CD4-positive, CD25-positive, alpha-beta regulatory T cell (primary cell): ENCODE results near the gene SLC25A19. TPM values are rescaled to one million over a fixed set of nuclear protein-coding genes. Genes with fewer than 3 reads are reported as not detected.
A peak's percentile ranks its signal among the peaks of the same experiment; 100 is the strongest.
"Not testable (repeated sequence)": the region's sequence is repeated elsewhere in the genome, so short reads cannot be mapped to it uniquely, and the experiment has no call there.

ENCODE experiments used
- ATAC-seq, 2 donors: fragments of 150-1000 bp; cut with Tn5 transposase; one replicate each; pipeline ENCODE4 v1.10.0; 2021; ENCODE audit warnings: low read depth in 2 of 2, moderate number of reproducible peaks in 2 of 2, moderate library complexity in 1 of 2
- DNase-seq, 3 donors: peaks; one replicate each; pipeline versions ENCODE4 v3.0.0 to v3.0.0-alpha.2; 2012 to 2022; ENCODE audit warnings: mixed read lengths in 1 of 3
- H3K27ac ChIP-seq: one replicate; pipeline ENCODE4 v1.7.0; 2013; ENCODE audit warnings: mild to moderate bottlenecking, low read length; ENCODE audit not compliant: insufficient read depth, poor library complexity, severe bottlenecking
- H3K27me3 ChIP-seq: one replicate; pipeline ENCODE4 v1.7.0; 2013; ENCODE audit warnings: low read length; ENCODE audit not compliant: control insufficient read depth, insufficient read depth
- H3K36me3 ChIP-seq: one replicate; pipeline ENCODE4 v1.7.0; 2013; ENCODE audit warnings: mild to moderate bottlenecking, low read length, moderate library complexity; ENCODE audit not compliant: control insufficient read depth, insufficient read depth
- H3K4me1 ChIP-seq: 2 replicates; pipeline ENCODE4 v1.7.0; 2013; ENCODE audit warnings: mild to moderate bottlenecking, low read length; ENCODE audit not compliant: insufficient read depth, control insufficient read depth, poor library complexity, severe bottlenecking
- H3K4me3 ChIP-seq: one replicate; pipeline ENCODE4 v1.7.0; 2013; ENCODE audit warnings: low read depth, mild to moderate bottlenecking, low read length, moderate library complexity
- H3K9me3 ChIP-seq, 2 experiments: 1 replicate in 1 of 2; 2 replicates in 1 of 2; pipeline ENCODE4 v1.7.0; 2013; ENCODE audit warnings: low read length in 2 of 2, mild to moderate bottlenecking in 1 of 2, moderate library complexity in 1 of 2; ENCODE audit not compliant: control insufficient read depth in 2 of 2
- H3K27ac Mint-ChIP-seq, 3 donors: one replicate each; pipeline ENCODE4 v1.8.0; 2020 to 2022; ENCODE audit warnings: mild to moderate bottlenecking in 3 of 3, mixed read lengths in 3 of 3, moderate library complexity in 2 of 3
- H3K27me3 Mint-ChIP-seq: one replicate; pipeline ENCODE4 v1.8.0; 2022; ENCODE audit warnings: mild to moderate bottlenecking, mixed read lengths
- H3K36me3 Mint-ChIP-seq: one replicate; pipeline ENCODE4 v1.8.0; 2020; ENCODE audit warnings: mixed read lengths
- H3K4me1 Mint-ChIP-seq, 4 donors: one replicate each; pipeline ENCODE4 v1.8.0; 2020 to 2022; ENCODE audit warnings: mixed read lengths in 4 of 4, mild to moderate bottlenecking in 1 of 4
- H3K4me3 Mint-ChIP-seq, 4 donors: one replicate each; pipeline ENCODE4 v1.8.0; 2020 to 2022; ENCODE audit warnings: mild to moderate bottlenecking in 4 of 4, mixed read lengths in 4 of 4, moderate library complexity in 3 of 4
- H3K9me3 Mint-ChIP-seq, 7 donors: one replicate each; pipeline ENCODE4 v1.8.0; 2020 to 2022; ENCODE audit warnings: mixed read lengths in 7 of 7, mild to moderate bottlenecking in 3 of 7, moderate library complexity in 2 of 7
- polyA plus RNA-seq, 4 donors: library from polyadenylated mRNA; unstranded; fragments of 300-500 nt; fragmentation: Illumina TruSeq; gene quantifications; one replicate each; pipeline ENCODE4 v1.2.3, GENCODE V29; 2021
- total RNA-seq: library from RNA; stranded (reverse); gene quantifications from one replicate; pipeline ENCODE4 v1.2.3, GENCODE V29; 2022

Gene SLC25A19
- total and polyA plus RNA-seq, 5 donors from 2014 or later: 15.1 to 24.9 (median 20.7) TPM

GRCh38 chr17:75287221-75287620 lies 2.0 kb downstream of the SLC25A19 start:
- Mint-ChIP-seq H3K27ac (peak overlapping the region in 2 of 3 donors; percentile 31 to 74), H3K4me3 (peak overlapping the region in 2 of 4 donors; percentile 16 to 75)

GRCh38 chr17:75285123-75285522 lies 4.1 kb downstream of the SLC25A19 start:
- Mint-ChIP-seq H3K27me3 (no peaks in the 10 kb centered on the region), H3K27ac (no peak overlapping the region), H3K9me3 (no peaks in the 10 kb centered on the region), H3K36me3 (peaks cover 11% of the 10 kb centered on the region), H3K4me1 (peaks cover 4 to 20% (median 11%) of the 10 kb centered on the region in 4 donors), H3K4me3 (peak overlapping the region in 1 of 4 donors; percentile 24)
- Histone ChIP-seq H3K27me3 (no peaks in the 10 kb centered on the region), H3K9me3 (no peaks in the 10 kb centered on the region), H3K4me1 (peaks cover 10% of the 10 kb centered on the region), H3K4me3 (no peak overlapping the region), H3K27ac (no peak overlapping the region), H3K36me3 (peaks cover 18% of the 10 kb centered on the region)
- ATAC-seq: no peak
- no peak for DNase-seq

More at GRCh38 chr17:75287221-75287620, 2.0 kb downstream of the SLC25A19 start:
- Histone ChIP-seq H3K9me3 (no peaks in the 10 kb centered on the region), H3K4me1 (peaks cover 15% of the 10 kb centered on the region), H3K27me3 (no peaks in the 10 kb centered on the region), H3K36me3 (peaks cover 14% of the 10 kb centered on the region), H3K4me3 (no peak overlapping the region), H3K27ac (no peak overlapping the region)
- Mint-ChIP-seq H3K4me1 (peaks cover 4 to 21% (median 12%) of the 10 kb centered on the region in 4 donors), H3K27me3 (no peaks in the 10 kb centered on the region), H3K36me3 (peaks cover 6% of the 10 kb centered on the region), H3K9me3 (no peaks in the 10 kb centered on the region)
- DNase-seq (no peak), ATAC-seq (no peak)

GRCh38 chr17:75280189-75280588 lies 9.0 kb downstream of the SLC25A19 start:
- H3K4me1 ChIP-seq, DNase-seq, ATAC-seq, H3K27me3 ChIP-seq, H3K27ac Mint-ChIP-seq, H3K9me3 Mint-ChIP-seq, H3K36me3 ChIP-seq, H3K4me1 Mint-ChIP-seq, H3K9me3 ChIP-seq, H3K4me3 Mint-ChIP-seq, H3K4me3 ChIP-seq, H3K27ac ChIP-seq, H3K27me3 Mint-ChIP-seq: not testable (repeated sequence)
- peaks cover 11% of the 10 kb centered on the region for H3K36me3 Mint-ChIP-seq

- H3K36me3 Mint-ChIP-seq: peaks cover 8% of the 10 kb centered on the region
- H3K27me3 Mint-ChIP-seq: no peaks in the 10 kb centered on the region
- ATAC-seq (no peak), DNase-seq (no peak)
- peaks cover 0 to 16% (median 2%) of the 10 kb centered on the region in 4 donors for H3K4me1 Mint-ChIP-seq
- H3K36me3 ChIP-seq: peaks cover 5% of the 10 kb centered on the region
- no peak overlapping the region for H3K4me3 ChIP-seq
- no peak overlapping the region for H3K4me3 Mint-ChIP-seq
- H3K27ac ChIP-seq: no peak overlapping the region
- no peaks in the 10 kb centered on the region for H3K27me3 ChIP-seq
- H3K9me3 Mint-ChIP-seq: peaks cover 0 to 2% (median 0%) of the 10 kb centered on the region in 7 donors
- H3K27ac Mint-ChIP-seq: no peak overlapping the region
- peaks cover 3% of the 10 kb centered on the region for H3K4me1 ChIP-seq
- H3K9me3 ChIP-seq: no peaks in the 10 kb centered on the region
These were observed 11.6 kb downstream of the SLC25A19 start for GRCh38 chr17:75277664-75278071.

- no peak for DNase-seq
- peak overlapping the region in 1 of 3 donors; percentile 66 for H3K27ac Mint-ChIP-seq
- no peak for ATAC-seq
- no peaks in the 10 kb centered on the region for H3K27me3 Mint-ChIP-seq
- Histone ChIP-seq H3K9me3 (no peaks in the 10 kb centered on the region), H3K27me3 (no peaks in the 10 kb centered on the region), H3K27ac (peak overlapping the region; percentile 14), H3K4me1 (peaks cover 28% of the 10 kb centered on the region), H3K36me3 (peaks cover 2% of the 10 kb centered on the region), H3K4me3 (no peak overlapping the region)
- H3K4me1 Mint-ChIP-seq: peaks cover 4 to 37% (median 8%) of the 10 kb centered on the region in 4 donors
- H3K9me3 Mint-ChIP-seq: peaks cover 0 to 2% (median 0%) of the 10 kb centered on the region in 7 donors
- H3K4me3 Mint-ChIP-seq: peak overlapping the region in 3 of 4 donors; percentile 71 to 90 (median 86)
- peaks cover 4% of the 10 kb centered on the region for H3K36me3 Mint-ChIP-seq
These were observed 15.1 kb downstream of the SLC25A19 start for GRCh38 chr17:75273977-75274708.

DNA sequence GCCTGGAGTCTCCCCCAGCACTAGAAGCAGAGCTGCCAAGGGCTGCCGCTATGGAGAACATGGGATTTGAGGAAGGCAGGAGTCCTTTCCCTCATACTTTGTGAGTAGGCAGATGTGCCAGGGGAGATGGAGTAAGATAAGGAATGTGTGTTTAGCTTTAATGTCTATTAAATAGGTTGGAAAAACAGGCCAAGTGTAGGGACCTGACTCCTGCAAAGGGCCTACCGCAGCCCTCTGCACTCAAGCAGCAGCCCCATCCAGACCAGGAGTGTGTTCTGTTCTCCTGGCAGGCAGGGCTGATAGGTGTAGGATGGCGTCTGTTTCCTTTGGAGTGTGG lies 16.4 kb downstream of the SLC25A19 start:
- Mint-ChIP-seq H3K36me3 (peaks cover 4% of the 10 kb centered on the region), H3K4me1 (peaks cover 4 to 45% (median 12%) of the 10 kb centered on the region in 4 donors), H3K27me3 (no peaks in the 10 kb centered on the region), H3K27ac (peak overlapping the region in 1 of 3 donors; percentile 90), H3K4me3 (peak overlapping the region; percentile 68 to 90 (median 82)), H3K9me3 (peaks cover 0 to 2% (median 0%) of the 10 kb centered on the region in 7 donors)
- H3K9me3 ChIP-seq: no peaks in the 10 kb centered on the region
- H3K4me3 ChIP-seq: no peak overlapping the region
- no peak for DNase-seq
- no peaks in the 10 kb centered on the region for H3K27me3 ChIP-seq
- peaks cover 28% of the 10 kb centered on the region for H3K4me1 ChIP-seq
- ATAC-seq: no peak
- H3K27ac ChIP-seq: peak overlapping the region; percentile 29
- H3K36me3 ChIP-seq: no peaks in the 10 kb centered on the region

GRCh38 chr17:75271955-75272847 lies 17.0 kb downstream of the SLC25A19 start:
- Histone ChIP-seq H3K27ac (peak overlapping the region; percentile 86), H3K36me3 (peaks cover 1% of the 10 kb centered on the region), H3K4me3 (peak overlapping the region; percentile 67), H3K27me3 (no peaks in the 10 kb centered on the region), H3K4me1 (peaks cover 28% of the 10 kb centered on the region), H3K9me3 (no peaks in the 10 kb centered on the region)
- Mint-ChIP-seq H3K27ac (peak overlapping the region; percentile 77 to 90 (median 90)), H3K27me3 (no peaks in the 10 kb centered on the region), H3K9me3 (peaks cover 0 to 2% (median 0%) of the 10 kb centered on the region in 7 donors), H3K4me3 (peak overlapping the region; percentile 77 to 90 (median 87)), H3K4me1 (peaks cover 4 to 46% (median 12%) of the 10 kb centered on the region in 4 donors), H3K36me3 (peaks cover 4% of the 10 kb centered on the region)
- DNase-seq (no peak), ATAC-seq (no peak)
